Keratinocyte (primary cell): Measurements from ENCODE around the gene ARHGAP19. TPM values are rescaled to one million over a fixed set of nuclear protein-coding genes. Genes with fewer than 3 reads are reported as not detected.

Source experiments
- DNase-seq: peaks from one replicate; pipeline ENCODE4 v3.0.0-alpha.2; 2011; ENCODE audit warnings: low read depth, missing footprints, low spot score
- FAIRE-seq: peaks from 2 replicates; lab custom pipeline; 2011; peaks lifted over from hg19 to GRCh38; lab: Jason Lieb, UNC
- H2AFZ ChIP-seq: 2 replicates; pipeline ENCODE4 v1.6.0; 2012; ENCODE audit warnings: low read length, control low read depth, inconsistent platforms; ENCODE audit not compliant: control insufficient read depth
- H3K27ac ChIP-seq: 2 replicates; pipeline ENCODE4 v1.5.1; 2011; ENCODE audit warnings: low read length; ENCODE audit not compliant: control insufficient read depth, insufficient read depth
- H3K27me3 ChIP-seq: 3 replicates; pipeline ENCODE4 v1.6.0; 2011; ENCODE audit warnings: low read length; ENCODE audit not compliant: control insufficient read depth, insufficient read depth; ENCODE audit errors: extremely low read depth
- H3K36me3 ChIP-seq, 2 experiments: 2 replicates in 1 of 2; 3 replicates in 1 of 2; pipeline ENCODE4 v1.5.1; 2011; ENCODE audit warnings: low read length in 2 of 2, mild to moderate bottlenecking in 1 of 2; ENCODE audit not compliant: control insufficient read depth in 2 of 2, insufficient read depth in 2 of 2; ENCODE audit errors: extremely low read depth in 1 of 2
- H3K4me1 ChIP-seq: 3 replicates; pipeline ENCODE4 v1.5.1; 2011; ENCODE audit warnings: low read length; ENCODE audit not compliant: control insufficient read depth, insufficient read depth; ENCODE audit errors: extremely low read depth
- H3K4me2 ChIP-seq: 3 replicates; pipeline ENCODE4 v1.6.0; 2011; ENCODE audit warnings: low read depth, low read length; ENCODE audit not compliant: control insufficient read depth, insufficient read depth; ENCODE audit errors: extremely low read depth
- H3K4me3 ChIP-seq, 3 experiments: fragments of 200-600 bp in 1 of 3; sonication (generic) in 1 of 3; 2 replicates in 2 of 3; 3 replicates in 1 of 3; pipeline ENCODE4 v1.5.1; 2011 to 2016; ENCODE audit warnings: low read length in 3 of 3, mild to moderate bottlenecking in 3 of 3, control low read depth in 2 of 3, inconsistent platforms in 1 of 3, low read depth in 1 of 3, mixed read lengths in 1 of 3, mixed run types in 1 of 3, moderate library complexity in 1 of 3; ENCODE audit not compliant: control insufficient read depth in 2 of 3, insufficient read depth in 2 of 3; ENCODE audit errors: extremely low read depth in 1 of 3
- H3K79me2 ChIP-seq: 2 replicates; pipeline ENCODE4 v1.6.0; 2012; ENCODE audit warnings: low read length; ENCODE audit not compliant: control insufficient read depth, insufficient read depth
- H3K9ac ChIP-seq: 3 replicates; pipeline ENCODE4 v1.6.0; 2011; ENCODE audit warnings: low read length; ENCODE audit not compliant: control insufficient read depth, insufficient read depth; ENCODE audit errors: extremely low read depth
- H3K9me1 ChIP-seq: 3 replicates; pipeline ENCODE4 v1.6.0; 2011; ENCODE audit warnings: low read length; ENCODE audit not compliant: control insufficient read depth, insufficient read depth; ENCODE audit errors: extremely low read depth
- H3K9me3 ChIP-seq: 2 replicates; pipeline ENCODE4 v1.5.1; 2012; ENCODE audit warnings: low read depth, low read length; ENCODE audit not compliant: control insufficient read depth
- H4K20me1 ChIP-seq: 3 replicates; pipeline ENCODE4 v1.6.0; 2011; ENCODE audit warnings: low read length; ENCODE audit not compliant: control insufficient read depth, insufficient read depth; ENCODE audit errors: extremely low read depth
- EZH2 ChIP-seq: IDR thresholded peaks from one replicate; pipeline ENCODE4 v1.6.1; 2012; ENCODE audit warnings: inconsistent platforms, mild to moderate bottlenecking, low read length, moderate library complexity
- dilution Hi-C: fragments of 300-500 bp; cut with MboI; formaldehyde crosslinking; loops from one replicate; pipeline ENCODE4 v1.7.0; 2020; ENCODE audit warnings: low sequenced_read_pairs; ENCODE audit not compliant: extremely low pct_ligation_motif_present
- polyA plus RNA-seq, 5 experiments: library from polyadenylated mRNA; depleted of rRNA in 3 of 5; stranded (reverse) in 3 of 5; stranded (forward) in 1 of 5; unstranded in 1 of 5; fragments of >200 nt; gene quantifications; 1 replicate in 1 of 5; 2 replicates in 3 of 5; 3 replicates in 1 of 5; pipeline versions ENCODE4 v1.2.1 to v1.2.3, GENCODE V29; 2011 to 2012; ENCODE audit warnings: missing spikeins in 2 of 5, low read depth in 1 of 5, low replicate concordance in 1 of 5
- TF ChIP-seq, protein P1 (sequence below), 3 experiments: IDR thresholded peaks in 1 of 3; conservative IDR thresholded peaks in 1 of 3; optimal IDR thresholded peaks in 1 of 3; 2 replicates in 2 of 3; 3 replicates in 1 of 3; pipeline versions ENCODE3 to v1.5.1; 2011; ENCODE audit warnings: low read length in 3 of 3, mild to moderate bottlenecking in 3 of 3, moderate library complexity in 2 of 3, control low read depth in 1 of 3, inconsistent platforms in 1 of 3; ENCODE audit not compliant: insufficient read depth in 2 of 3; ENCODE audit errors: extremely low read depth in 1 of 3

ARHGAP19 gene
- polyA plus RNA-seq, 1 donor (not counting 4 experiments of a cell fraction or from before 2014, with no cell fraction given), result 7.5 TPM

DNA sequence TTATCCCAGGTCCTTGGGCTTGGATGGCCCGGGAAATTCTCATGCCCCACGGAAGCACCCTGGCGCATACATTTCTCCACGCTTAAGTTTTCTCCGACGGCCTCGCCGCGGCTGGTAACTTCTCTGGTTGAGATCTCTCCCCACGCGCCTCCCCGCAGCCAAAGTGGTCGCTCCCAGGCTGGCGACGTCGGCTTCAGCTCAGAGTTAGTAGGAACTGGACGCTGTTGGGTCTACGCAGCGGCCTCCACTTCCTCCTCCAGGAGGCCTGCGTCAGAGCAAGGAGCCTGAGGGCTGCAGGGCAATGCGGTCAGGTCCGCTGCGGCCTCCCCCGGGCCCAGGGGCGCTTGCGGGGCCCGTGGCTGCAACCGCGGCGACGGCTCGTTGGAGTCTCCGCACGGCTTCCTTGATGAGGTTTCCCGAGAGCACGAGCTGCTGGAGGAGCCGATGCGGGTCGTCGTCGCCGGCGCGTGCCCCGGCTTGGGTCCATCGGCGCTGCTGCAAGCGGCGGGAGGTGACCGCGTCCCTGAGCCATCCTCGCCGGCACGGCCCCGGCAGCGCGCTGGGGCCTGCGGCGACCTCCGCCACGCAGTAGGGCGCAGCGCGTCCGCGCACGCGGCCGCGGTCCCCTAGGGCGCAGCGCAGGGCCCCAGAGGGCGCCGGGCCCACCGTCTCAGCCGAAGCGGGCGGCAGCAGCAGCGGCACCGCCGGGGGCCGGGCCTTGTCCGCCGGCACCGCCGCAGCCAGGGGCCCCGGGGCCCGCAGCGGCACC, 41.3 kb upstream of the ARHGAP19 start:
- no peak for DNase-seq
- H3K4me3 ChIP-seq, result peak overlapping the region; percentile 77 to 91 (median 82)

DNA sequence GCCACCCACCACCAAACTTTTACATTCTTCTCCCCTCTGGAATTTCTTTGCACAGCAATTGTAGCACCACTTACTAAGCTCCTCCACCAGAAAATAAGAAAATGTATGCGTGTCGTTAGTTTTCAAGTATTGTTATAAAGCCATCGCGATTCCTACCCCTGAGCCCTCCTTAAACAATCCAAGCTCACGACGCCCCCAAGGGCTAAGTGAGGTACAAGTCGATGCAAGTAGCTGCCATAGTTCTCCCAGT, 40.8 kb upstream of the ARHGAP19 start:
- no peak overlapping the region for H2AFZ ChIP-seq
- H4K20me1 ChIP-seq, result no peaks in the 10 kb centered on the region
- TF ChIP-seq EZH2, result no peak
- TF ChIP-seq, protein P1, sequence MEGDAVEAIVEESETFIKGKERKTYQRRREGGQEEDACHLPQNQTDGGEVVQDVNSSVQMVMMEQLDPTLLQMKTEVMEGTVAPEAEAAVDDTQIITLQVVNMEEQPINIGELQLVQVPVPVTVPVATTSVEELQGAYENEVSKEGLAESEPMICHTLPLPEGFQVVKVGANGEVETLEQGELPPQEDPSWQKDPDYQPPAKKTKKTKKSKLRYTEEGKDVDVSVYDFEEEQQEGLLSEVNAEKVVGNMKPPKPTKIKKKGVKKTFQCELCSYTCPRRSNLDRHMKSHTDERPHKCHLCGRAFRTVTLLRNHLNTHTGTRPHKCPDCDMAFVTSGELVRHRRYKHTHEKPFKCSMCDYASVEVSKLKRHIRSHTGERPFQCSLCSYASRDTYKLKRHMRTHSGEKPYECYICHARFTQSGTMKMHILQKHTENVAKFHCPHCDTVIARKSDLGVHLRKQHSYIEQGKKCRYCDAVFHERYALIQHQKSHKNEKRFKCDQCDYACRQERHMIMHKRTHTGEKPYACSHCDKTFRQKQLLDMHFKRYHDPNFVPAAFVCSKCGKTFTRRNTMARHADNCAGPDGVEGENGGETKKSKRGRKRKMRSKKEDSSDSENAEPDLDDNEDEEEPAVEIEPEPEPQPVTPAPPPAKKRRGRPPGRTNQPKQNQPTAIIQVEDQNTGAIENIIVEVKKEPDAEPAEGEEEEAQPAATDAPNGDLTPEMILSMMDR (optimal IDR thresholded peaks at IDR 0.05 in 1 of 3, IDR thresholded peaks at IDR 0.05 in 1 of 3, conservative IDR thresholded peaks at IDR 0.05 in 1 of 3; ENCODE audit: extremely low read depth in 1 of 3, insufficient read depth in 2 of 3, low read length in 3 of 3), result peak in 2 of 3 experiments; percentile 5 to 18
- no peaks in the 10 kb centered on the region for H3K9me1 ChIP-seq
- peak overlapping the region; percentile 95 for H3K27ac ChIP-seq
- H3K4me1 ChIP-seq, result peaks cover 31% of the 10 kb centered on the region
- peaks cover 0 to 2% of the 10 kb centered on the region in 2 experiments for H3K36me3 ChIP-seq
- H3K4me2 ChIP-seq, result peak overlapping the region; percentile 93
- peaks cover 24% of the 10 kb centered on the region for H3K79me2 ChIP-seq
- H3K9ac ChIP-seq, result peak overlapping the region; percentile 96
- peak overlapping the region; percentile 77 to 91 (median 82) for H3K4me3 ChIP-seq
- DNase-seq, result no peak
- dilution Hi-C loops, result no loop called here
- H3K27me3 ChIP-seq, result no peaks in the 10 kb centered on the region
- FAIRE-seq, result no peak
- H3K9me3 ChIP-seq, result no peaks in the 10 kb centered on the region

More for the DNA sequence above, 41.3 kb upstream of the ARHGAP19 start:
- peaks cover 24% of the 10 kb centered on the region for H3K79me2 ChIP-seq
- H3K36me3 ChIP-seq, result no peaks in the 10 kb centered on the region
- H4K20me1 ChIP-seq, result no peaks in the 10 kb centered on the region
- peak overlapping the region; percentile 93 for H3K4me2 ChIP-seq
- peak overlapping the region; percentile 95 for H3K27ac ChIP-seq
- peaks cover 31% of the 10 kb centered on the region for H3K4me1 ChIP-seq
- H3K9me3 ChIP-seq, result no peaks in the 10 kb centered on the region
- dilution Hi-C loops, result no loop called here
- H2AFZ ChIP-seq, result peak overlapping the region; percentile 55
- no peak for FAIRE-seq
- H3K27me3 ChIP-seq, result no peaks in the 10 kb centered on the region
- H3K9me1 ChIP-seq, result no peaks in the 10 kb centered on the region
- peak overlapping the region; percentile 96 for H3K9ac ChIP-seq
- no peak for TF ChIP-seq EZH2
- TF ChIP-seq, protein P1 (optimal IDR thresholded peaks at IDR 0.05 in 1 of 3, IDR thresholded peaks at IDR 0.05 in 1 of 3, conservative IDR thresholded peaks at IDR 0.05 in 1 of 3; ENCODE audit: extremely low read depth in 1 of 3, insufficient read depth in 2 of 3, low read length in 3 of 3), result no peak
